Fibroblast of the aortic adventitia (primary cell): ENCODE results near the gene COCH. TPM values are rescaled to one million over a fixed set of nuclear protein-coding genes. Genes with fewer than 3 reads are reported as not detected.

Source experiments
- DNase-seq: peaks from one replicate; pipeline ENCODE4 v3.0.0-alpha.2; 2010; ENCODE audit warnings: low read depth
- H3K4me3 ChIP-seq: 2 replicates; pipeline ENCODE4 v1.5.1; 2011; ENCODE audit warnings: low read depth, mild to moderate bottlenecking, control low read depth, low read length, moderate library complexity
- total RNA-seq: library from RNA; depleted of rRNA; stranded (reverse); fragments of >200 nt; gene quantifications from 2 replicates; pipeline ENCODE4 v1.2.3, GENCODE V29; 2012; ENCODE audit warnings: low replicate concordance
- TF ChIP-seq, protein P1 (sequence below): IDR thresholded peaks from 2 replicates; pipeline ENCODE4 v1.5.1; 2011; ENCODE audit warnings: mild to moderate bottlenecking, low read length, control low read depth, inconsistent platforms; ENCODE audit not compliant: insufficient read depth

COCH gene
- total RNA-seq, 1 donor = 0.36 TPM

DNA sequence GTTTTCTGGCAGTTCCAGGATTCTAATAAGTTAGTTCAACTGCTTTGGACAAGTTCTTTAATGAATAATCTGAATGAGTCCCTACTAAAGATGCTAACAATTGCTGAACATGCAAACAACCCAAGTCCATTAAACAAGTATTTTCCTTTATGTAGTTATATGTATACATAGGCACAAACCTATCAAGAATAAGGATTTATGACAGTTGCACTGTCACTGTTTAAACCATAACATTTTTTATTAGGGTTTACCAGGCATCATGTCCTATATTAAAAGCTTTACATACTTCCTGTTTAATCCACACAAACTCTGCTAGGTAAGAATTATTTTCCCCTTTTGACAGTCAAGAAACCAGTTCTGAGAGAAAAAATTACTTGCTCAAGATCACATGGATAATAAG lies 31.9 kb upstream of the COCH start:
- TF ChIP-seq, protein P1, sequence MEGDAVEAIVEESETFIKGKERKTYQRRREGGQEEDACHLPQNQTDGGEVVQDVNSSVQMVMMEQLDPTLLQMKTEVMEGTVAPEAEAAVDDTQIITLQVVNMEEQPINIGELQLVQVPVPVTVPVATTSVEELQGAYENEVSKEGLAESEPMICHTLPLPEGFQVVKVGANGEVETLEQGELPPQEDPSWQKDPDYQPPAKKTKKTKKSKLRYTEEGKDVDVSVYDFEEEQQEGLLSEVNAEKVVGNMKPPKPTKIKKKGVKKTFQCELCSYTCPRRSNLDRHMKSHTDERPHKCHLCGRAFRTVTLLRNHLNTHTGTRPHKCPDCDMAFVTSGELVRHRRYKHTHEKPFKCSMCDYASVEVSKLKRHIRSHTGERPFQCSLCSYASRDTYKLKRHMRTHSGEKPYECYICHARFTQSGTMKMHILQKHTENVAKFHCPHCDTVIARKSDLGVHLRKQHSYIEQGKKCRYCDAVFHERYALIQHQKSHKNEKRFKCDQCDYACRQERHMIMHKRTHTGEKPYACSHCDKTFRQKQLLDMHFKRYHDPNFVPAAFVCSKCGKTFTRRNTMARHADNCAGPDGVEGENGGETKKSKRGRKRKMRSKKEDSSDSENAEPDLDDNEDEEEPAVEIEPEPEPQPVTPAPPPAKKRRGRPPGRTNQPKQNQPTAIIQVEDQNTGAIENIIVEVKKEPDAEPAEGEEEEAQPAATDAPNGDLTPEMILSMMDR = no peak
- DNase-seq = no peak
- H3K4me3 ChIP-seq = no peak overlapping the region

DNA sequence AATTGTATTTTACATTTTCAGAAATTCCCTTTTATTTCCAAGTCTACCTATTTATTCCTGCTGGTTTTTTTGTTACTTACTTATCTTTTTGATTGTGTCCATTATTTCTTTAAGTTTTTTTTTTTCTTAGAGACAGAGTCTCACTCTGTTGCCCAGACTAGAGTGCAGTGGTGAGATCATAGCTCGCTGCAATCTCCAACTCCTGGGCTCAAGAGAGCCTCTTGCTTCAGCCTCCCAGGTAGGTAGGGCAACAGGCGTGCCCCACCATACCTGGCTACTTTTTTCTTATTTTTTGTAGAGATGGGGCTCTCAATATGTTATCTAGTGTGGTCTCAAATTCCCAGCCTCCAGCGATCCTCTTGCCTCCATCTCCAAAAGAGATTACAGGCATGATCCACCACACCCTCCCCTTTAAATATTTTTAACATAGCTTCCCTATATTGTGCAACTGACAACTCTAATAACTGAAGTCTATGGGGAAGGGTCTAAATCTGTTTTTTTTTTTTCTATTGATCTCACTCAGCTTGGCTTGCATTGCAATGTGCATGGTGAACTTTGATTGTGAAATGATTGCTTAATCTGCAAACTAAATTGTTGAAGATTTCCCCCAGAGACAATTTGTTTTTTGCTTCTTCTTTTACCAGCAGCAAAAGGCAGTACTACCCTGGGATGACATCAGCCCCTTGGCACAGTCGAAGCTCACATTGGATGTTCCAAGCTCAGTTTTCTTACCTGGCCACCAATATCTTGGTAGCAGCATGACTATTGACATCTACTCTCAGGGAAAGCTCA lies 25.7 kb upstream of the COCH start:
- DNase-seq = no peak
- H3K4me3 ChIP-seq = no peak overlapping the region
- TF ChIP-seq, protein P1 = no peak

DNA sequence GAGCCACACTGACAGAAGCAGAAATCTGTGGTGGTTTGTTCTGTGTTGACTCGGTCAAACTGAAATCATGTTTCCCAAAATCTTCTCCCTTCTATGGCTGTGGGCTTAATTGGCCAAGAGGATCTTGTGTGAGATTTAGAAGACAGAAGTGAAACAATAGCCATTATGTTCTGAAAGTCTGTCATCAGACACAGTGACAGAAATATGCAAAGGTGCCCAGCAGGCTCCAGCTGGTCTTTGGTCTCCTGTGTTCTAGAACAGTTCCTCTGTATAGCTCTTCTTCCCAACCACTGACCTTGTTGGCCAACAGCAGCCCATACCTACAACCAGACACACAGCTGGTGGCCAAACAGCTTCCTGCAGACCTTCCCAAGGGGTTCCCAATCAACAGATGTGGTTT lies 25.0 kb upstream of the COCH start:
- TF ChIP-seq, protein P1 = no peak
- no peak for DNase-seq
- no peak overlapping the region for H3K4me3 ChIP-seq

DNA sequence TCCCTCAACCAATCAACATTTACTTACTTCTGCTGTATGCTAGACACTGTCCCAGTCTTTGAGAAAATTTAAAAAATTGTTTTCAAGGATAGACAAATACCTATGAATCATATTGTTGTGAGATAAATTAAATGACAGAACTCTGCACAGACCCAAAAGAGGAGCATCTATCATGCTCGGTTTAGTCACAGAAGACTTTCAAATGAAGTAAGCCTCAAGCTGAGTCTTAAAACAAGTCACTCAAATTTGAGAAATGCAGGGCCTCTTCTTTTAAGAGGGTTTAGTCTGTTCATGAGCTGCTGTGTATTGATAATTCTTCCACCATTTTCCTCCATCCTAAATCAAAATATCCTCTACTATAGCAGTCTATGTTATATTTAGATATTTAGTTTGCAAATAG lies 24.4 kb upstream of the COCH start:
- no peak for DNase-seq
- TF ChIP-seq, protein P1 = no peak
- no peak overlapping the region for H3K4me3 ChIP-seq

DNA sequence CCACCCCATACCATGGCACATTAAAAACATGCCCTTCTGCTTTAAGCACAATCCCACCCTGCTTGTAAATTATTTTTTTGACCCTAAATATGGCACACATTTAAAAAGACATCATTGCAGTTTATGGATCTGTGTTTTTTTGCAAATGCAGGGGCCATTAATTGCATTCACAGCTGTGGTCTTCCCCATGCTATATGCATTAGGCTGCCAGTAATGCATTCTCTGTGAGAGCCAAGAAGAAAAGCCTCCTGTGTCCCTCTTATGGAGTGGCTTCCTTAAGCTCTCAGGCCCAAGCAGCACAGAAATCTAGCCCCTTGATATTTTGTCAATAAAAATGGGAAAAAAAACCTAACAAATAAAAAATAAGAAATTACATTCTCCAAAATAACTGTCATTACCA lies 20.4 kb upstream of the COCH start:
- DNase-seq = no peak
- TF ChIP-seq, protein P1 = no peak
- no peak overlapping the region for H3K4me3 ChIP-seq

DNA sequence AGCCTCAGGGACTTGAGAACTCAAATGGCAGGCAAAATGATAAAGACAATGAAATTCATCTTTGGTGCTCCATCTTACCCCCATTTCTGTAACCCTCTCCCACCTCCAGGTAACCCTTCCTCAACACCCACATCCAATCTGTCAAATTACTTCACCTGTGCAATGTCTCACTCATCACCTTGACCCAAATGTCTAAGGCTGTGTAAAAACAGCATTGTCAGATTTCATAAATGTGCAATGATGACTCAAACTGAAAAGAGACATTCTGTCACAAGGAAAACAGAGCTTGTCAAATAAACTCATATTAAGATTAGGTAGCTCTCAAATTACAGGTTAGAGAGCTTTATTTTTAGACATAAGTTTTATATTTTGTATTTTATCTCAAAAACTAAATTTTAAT lies 19.9 kb upstream of the COCH start:
- H3K4me3 ChIP-seq = no peak overlapping the region
- TF ChIP-seq, protein P1 = no peak
- no peak for DNase-seq
